ENCODE results near the gene ARHGEF7.

DNA sequence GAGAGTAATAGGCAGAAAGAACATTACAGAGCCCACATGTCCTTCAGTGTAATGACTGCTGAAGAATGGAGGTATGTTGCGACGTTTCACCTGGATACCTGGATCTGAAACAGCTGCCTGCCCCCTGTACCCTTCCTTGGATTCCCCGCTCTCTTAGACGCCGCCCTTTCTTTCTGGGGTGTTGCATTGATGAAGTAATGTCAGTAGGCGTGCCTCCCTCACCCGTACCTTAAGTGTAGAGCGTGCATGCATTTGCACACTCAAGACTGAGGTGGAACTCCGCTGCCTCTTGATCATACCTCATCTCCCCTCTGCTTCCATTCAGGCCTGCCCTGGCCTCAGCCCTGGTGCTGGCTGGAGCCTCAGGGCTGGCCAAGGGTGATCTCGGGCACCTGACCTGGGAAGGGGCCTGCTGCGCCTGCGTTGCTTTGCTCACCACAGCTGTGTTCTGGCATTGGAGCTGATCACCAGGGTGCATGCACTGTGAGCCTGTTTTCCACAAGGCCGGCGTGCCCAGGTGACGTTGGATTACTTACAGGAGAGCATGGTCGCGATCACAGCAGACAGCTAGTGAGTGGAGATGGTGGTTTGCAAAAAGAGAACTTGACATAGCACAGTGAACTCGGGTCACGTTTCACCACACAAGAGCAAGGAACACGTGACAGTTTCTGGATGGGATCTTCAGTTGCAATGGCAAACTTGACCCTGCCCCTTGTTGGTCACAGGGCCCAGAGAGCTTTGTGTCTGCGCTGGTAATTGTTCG is 99.0 kb downstream of the ARHGEF7 start:
- no peak for TF ChIP-seq EP300 (IDR thresholded peaks at IDR 0.05)
- TF ChIP-seq, protein P1, sequence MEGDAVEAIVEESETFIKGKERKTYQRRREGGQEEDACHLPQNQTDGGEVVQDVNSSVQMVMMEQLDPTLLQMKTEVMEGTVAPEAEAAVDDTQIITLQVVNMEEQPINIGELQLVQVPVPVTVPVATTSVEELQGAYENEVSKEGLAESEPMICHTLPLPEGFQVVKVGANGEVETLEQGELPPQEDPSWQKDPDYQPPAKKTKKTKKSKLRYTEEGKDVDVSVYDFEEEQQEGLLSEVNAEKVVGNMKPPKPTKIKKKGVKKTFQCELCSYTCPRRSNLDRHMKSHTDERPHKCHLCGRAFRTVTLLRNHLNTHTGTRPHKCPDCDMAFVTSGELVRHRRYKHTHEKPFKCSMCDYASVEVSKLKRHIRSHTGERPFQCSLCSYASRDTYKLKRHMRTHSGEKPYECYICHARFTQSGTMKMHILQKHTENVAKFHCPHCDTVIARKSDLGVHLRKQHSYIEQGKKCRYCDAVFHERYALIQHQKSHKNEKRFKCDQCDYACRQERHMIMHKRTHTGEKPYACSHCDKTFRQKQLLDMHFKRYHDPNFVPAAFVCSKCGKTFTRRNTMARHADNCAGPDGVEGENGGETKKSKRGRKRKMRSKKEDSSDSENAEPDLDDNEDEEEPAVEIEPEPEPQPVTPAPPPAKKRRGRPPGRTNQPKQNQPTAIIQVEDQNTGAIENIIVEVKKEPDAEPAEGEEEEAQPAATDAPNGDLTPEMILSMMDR (IDR thresholded peaks at IDR 0.05) = no peak
